NCI-H524 treated with DMSO at 0.1 percent for 48 hours (cell line): ENCODE results near the gene ZSCAN32.

Experiments
- DNase-seq: peaks from one replicate; lab custom pipeline; 2025; lab: John Stamatoyannopoulos, UW

The ZSCAN32 gene

DNA sequence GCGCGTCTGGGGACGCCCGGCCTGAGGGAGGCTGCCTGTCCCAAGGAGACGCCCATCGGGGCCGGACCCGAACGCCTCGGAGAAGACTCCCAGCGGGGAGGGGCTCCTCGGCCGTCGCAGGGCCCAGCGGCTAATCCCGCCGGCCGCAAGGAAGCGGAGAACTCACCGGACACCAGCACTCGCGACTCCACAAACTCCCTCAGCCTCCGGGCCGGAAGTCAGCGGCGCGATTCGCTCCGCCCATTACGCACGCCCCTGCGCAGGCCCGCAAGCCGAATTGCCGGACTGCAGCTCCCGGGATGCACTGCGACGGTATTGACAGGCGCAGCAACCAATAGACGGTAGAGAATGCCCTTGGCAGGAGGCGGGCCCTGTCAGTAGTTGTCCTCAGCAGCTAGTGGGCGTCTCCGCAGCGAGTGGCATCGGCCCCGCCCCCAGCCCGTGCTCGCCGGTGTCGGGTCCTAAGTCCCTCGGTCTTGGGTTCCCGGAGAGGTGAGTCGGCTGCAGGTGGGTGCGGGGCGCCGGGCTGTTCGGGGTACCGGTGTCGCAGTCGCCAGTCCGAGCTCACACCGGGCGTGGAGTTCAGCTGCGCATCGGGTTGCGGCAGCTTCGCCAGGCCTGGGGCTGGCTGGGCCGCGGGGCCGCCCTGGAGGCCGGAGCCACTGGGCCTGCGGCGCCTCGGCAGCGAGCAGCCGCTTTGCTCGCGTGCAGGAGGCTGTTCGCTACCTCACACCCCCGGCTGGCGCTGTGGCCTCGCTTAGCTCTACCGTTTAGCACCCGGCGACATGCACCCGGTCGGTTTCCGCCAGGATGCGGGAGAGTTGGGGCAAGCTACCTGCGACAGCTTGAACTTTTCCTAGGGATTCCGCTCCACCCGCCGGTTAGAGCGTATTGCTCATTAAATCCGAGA is at the start of gene ZSCAN32, which contains the start of gene ZNF174:
Gene ZSCAN32, minus strand, starts transcription at position 226 of the 910 bp plus-strand sequence. CDS start 3,447 bp downstream, outside the sequence.
Gene ZNF174, plus strand, starts transcription at position 437 of the 910 bp plus-strand sequence. CDS start 790 bp downstream, outside the sequence.
- DNase-seq = peak; percentile 94

- no peak for DNase-seq
Observed at GRCh38 chr16:3444032-3444388, 43.2 kb upstream of the ZSCAN32 start.

DNA sequence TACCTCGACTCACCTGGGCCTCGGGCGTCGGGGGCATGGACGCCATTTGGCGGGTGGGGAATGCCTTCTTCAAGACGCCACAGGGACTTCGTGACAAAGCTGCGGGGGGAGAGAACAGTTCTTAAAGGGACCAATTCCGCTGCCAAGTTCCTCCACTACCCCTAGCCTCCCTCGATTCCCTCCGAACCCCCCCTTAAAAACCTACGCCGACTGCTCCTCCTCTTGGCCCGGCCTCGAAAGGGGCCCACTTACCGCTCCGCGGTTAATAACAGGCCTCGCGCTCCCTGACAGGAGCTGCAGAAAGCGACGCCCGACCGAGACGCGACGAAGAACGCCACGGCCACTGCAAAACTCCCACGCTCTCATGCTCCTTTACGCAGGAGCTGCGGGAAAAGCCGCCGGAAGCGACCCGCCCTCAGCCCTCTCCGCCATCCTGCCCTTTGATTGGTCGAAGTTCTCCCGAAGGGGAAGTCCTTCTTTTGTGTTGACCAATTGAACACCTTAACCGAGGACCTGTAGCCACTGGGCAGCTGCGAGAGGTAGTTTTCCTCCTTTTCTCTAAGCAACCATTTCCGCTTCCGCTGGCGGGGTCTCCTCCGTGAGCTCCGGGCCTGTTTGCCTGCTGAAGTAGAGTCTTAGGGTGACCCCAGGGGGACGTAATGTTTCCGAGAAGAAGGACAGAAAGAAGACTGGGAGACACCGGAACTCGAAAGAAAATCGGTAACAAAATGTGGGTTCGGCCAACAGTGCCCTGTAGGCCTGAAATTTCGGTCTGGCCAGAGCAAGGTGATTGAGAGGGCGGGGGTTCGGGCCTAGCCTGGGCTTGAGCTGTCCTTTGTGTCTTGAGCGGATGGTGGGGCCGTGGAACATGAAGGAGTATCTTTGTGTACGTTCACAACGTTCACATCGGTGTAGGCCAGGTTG is 42.6 kb upstream of the ZSCAN32 start, which contains the start of the genes NAA60 and ZNF597:
Gene NAA60, plus strand, starts transcription at position 573 of the 924 bp plus-strand sequence. CDS start 32,548 bp downstream, outside the sequence.
Gene ZNF597, minus strand, starts transcription at position 397 of the 924 bp plus-strand sequence. Its CDS starts 351 bp downstream, at position 46.
- DNase-seq = peak; percentile 55

DNA sequence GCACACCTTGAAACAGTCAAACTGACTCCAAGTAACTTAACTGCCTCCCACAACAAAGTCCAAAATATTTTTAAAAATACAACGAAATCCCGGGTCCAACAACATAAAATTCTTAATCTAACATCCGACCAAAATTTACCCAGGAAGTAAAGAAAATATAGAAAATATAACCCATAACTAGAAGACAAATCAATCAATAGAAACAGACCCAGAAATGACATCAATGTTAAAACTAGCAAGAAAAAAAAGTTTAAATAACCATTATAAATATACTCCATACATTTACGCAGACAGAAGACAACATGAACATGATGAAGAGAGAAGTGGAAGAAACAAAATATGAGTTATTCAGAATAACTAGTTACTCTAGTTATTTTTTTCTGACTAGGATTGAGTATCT is 38.8 kb upstream of the ZSCAN32 start:
- DNase-seq = no peak

DNA sequence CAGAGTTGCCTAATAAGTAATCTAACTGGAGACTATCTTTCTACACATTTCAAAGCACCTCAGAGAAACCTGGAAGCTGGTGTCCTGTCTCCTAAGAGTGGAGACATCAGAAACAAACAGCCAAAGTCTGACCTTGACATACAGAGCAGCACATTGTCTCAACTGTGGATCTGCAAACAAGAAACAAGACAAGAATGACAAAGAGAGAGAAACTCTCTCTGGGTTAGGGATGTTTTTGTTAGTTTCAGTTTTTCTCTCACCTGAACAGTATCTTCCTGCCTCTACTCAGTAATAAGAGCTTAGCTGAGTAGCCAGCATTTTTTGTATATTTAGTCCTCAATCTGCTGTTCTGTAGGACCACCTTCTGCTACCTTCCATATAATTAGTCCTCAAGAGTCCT is 33.6 kb upstream of the ZSCAN32 start:
- DNase-seq = no peak

- no peak for DNase-seq
Observed at GRCh38 chr16:3431779-3432219, 31.0 kb upstream of the ZSCAN32 start.

GRCh38 chr16:3413730-3414379 is 13.1 kb upstream of the ZSCAN32 start:
- DNase-seq = no peak

GRCh38 chr16:3408561-3409197 is 7.9 kb upstream of the ZSCAN32 start:
- no peak for DNase-seq

DNA sequence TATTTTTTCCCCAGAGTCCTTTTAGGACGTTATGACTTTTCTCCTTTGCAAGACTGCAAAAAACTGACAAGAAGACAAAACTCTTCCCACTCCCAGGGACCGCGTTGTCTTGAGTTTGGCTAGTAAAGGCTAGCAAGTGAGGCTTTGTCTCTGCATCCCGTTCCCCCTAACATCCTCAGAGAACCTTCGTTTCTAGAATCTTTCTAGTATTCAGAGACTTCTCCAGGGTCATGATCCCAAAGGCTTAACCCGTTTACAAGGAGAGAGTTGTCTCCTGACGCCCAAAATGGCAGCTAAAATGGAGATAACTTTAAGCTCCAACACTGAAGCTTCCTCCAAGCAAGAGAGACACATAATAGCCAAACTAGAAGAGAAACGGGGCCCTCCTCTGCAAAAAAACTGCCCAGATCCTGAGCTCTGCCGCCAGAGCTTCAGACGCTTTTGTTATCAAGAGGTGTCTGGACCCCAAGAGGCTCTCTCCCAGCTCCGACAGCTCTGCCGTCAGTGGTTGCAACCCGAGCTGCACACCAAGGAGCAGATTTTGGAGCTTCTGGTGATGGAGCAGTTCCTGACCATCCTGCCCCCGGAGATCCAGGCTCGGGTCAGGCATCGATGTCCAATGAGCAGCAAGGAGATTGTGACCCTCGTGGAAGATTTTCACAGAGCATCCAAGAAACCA is 1.1 kb upstream of the ZSCAN32 start:
- no peak for DNase-seq

DNA sequence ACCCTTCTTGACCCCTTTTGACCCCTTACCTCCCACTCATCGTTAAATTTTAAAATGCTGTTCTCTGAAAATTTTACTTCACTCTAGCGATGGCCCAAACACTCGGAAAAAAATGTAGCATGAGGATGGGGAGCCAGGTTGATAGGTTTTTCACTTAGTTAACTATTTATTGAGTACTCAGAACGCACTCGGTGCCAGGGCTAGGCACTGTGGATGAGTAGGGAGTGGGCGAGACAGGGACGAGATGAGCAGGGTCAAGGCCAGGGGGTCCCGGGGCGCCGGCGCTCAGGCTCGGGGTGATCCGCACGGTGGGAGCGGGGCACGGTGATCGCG is 392 bp downstream of the ZSCAN32 start:
- no peak for DNase-seq

- DNase-seq = no peak
Observed at GRCh38 chr16:3389663-3390338, 11.0 kb downstream of the ZSCAN32 start.

DNA sequence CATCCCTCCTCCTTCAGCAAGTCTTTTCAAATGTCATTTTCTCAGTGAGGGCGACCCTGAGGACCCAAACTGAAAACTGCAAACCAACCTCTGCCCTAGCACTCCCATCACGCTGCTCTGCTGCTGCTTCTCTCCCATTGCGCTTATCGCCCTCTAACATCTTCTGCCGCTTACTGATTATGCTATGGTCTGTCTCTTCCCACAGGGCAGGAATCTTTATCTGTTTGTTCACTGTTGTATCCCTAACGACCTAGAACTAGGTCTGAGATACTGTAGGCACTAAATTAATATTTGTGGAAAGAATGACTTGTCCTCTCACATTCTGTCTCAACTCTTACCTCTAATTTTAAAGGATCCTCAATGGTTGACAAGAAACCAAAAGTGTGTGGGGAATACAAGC is 12.5 kb downstream of the ZSCAN32 start:
- no peak for DNase-seq

DNA sequence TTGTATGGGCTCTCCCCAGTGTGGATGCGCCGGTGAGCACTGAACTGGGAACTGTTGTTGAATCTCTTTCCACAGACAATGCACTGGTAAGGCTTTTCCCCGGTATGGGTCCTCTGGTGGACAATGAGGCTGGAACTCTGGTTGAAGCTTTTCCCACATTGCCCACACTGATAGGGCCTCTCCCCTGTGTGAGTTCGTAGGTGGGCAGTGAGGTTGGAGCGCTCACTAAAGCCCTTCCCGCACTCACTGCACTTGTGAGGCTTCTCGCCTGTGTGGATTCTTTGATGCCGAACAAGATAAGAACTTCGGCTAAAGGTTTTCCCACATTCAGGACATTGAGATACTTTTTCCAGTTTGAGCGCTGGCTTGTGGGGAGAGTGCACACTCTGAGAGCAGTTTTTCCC is 17.8 kb downstream of the ZSCAN32 start:
- no peak for DNase-seq

GRCh38 chr16:3377917-3378316 is 22.9 kb downstream of the ZSCAN32 start:
- no peak for DNase-seq

GRCh38 chr16:3375680-3376079 is 25.1 kb downstream of the ZSCAN32 start:
- DNase-seq = no peak

- DNase-seq = no peak
Observed at GRCh38 chr16:3369073-3369472, 31.7 kb downstream of the ZSCAN32 start.

DNA sequence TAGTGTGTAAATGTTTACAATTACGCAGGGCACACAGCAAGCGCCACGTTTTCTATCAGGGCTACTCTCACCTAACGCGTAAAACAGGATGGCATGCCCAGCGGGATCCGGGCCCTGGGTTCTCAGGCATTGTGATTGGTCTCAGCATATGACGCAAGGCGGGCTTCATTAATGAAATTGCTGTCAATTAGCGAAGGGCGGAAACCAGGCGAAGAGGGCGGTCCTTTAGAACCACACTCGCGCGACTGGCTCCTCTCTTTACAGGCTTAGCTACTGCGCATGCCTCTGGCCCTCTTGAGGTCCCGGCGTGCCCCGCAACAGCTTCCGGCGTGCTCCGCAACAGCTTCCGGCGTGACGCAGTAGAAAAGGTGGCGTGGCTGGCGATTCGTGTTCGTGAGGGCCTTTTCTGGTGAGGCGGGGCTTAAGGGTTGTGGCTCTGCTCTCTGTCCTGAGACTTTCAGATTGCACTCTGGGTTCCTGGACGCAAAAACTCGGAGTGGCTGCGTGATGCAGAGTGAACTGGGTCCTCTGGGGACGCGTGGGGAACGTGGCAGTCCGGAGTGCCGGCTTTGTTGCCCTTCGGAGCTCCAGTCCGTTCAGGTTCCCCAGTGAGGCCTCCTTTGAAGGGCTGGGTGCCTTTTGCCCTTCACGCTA is 35.9 kb downstream of the ZSCAN32 start:
- DNase-seq = no peak

DNA sequence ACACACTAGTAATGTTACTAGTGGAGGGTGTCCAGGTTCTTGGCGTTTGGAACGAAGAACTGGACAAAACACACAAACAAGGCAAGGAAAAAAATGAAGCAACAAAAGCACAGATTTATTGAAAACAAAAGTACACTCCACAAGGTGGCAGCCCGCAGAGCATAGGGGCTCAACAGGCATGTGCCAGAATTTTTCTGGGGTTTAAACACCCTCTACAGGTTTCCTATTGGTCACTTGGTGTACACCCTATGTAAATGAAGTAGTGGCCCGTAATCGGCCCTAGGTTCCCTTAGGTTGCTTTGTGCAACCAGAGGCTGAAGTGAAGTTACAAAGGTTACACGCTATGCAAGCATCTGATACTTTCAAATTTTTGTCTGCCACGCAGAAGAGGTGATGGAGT is 37.0 kb downstream of the ZSCAN32 start:
- DNase-seq = no peak

DNA sequence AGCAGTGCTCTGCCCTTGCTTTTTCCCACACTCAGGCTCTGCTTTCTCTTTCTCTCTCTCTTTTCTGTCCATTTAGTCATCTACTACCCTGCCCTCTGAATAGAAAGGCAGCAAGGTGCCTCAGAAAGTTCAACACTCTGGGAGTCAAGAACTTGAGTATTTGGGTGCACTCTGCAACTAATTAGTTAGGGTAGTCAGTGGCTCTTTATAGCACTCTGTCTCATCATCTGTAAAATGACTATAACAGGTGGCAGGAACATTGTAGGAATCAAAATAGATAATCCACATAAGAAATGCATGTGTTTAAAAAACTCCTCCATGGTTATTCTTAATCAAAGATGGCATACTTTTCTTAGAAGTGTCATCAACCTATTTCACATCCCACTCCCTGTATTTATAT is 37.9 kb downstream of the ZSCAN32 start:
- DNase-seq = no peak

DNA sequence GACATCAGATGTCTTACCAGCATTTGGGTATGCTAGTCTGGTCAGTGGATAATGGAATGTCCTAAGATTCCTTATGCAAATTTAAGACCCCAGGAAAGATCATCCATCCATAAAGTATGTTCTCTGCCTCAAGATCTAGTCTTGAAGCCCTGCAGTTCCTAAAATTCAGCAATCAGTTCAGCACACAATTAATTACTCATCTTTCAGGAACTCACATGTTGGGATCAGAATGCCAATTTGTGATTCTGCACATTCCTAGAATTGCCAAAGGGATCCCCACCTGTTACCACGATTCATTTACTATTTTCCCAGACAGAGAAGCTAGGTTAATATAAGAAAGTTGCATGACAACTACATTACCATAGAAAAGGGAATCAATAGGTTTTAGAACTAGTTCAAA is 41.9 kb downstream of the ZSCAN32 start:
- no peak for DNase-seq
